Dendritic cell treated with granulocyte-macrophage colony-stimulating factor and Interleukin-4, amounts not matched to agents 40 ng/mL and 50 ng/mL, for 4 days (primary cell): Measurements from ENCODE around the gene ALKBH8.

ENCODE experiments used
- H3K27ac Mint-ChIP-seq: one replicate; pipeline ENCODE4 v1.8.0; 2022; ENCODE audit warnings: mild to moderate bottlenecking, mixed read lengths
- H3K27me3 Mint-ChIP-seq: one replicate; pipeline ENCODE4 v1.8.0; 2022; ENCODE audit warnings: mild to moderate bottlenecking, mixed read lengths
- H3K36me3 Mint-ChIP-seq: one replicate; pipeline ENCODE4 v1.8.0; 2022; ENCODE audit warnings: low read depth, mixed read lengths
- H3K4me1 Mint-ChIP-seq: one replicate; pipeline ENCODE4 v1.8.0; 2022; ENCODE audit warnings: low read depth, mixed read lengths
- H3K4me3 Mint-ChIP-seq: one replicate; pipeline ENCODE4 v1.8.0; 2022; ENCODE audit warnings: mild to moderate bottlenecking, moderate library complexity, mixed read lengths
- H3K9me3 Mint-ChIP-seq: one replicate; pipeline ENCODE4 v1.8.0; 2022; ENCODE audit warnings: mixed read lengths
- intact Hi-C: fragments of 100-400 bp; cut with micrococcal nuclease; formaldehyde crosslinking; loops from one replicate; pipeline ENCODE4 v1.15.0; 2022

ALKBH8 gene

GRCh38 chr11:107565219-107565937, at the start of gene ALKBH8:
ALKBH8 (minus strand) TSS chr11:107565735; CDS start chr11:107560893, 4,842 bp downstream.
- peaks cover 16% of the 10 kb centered on the region for H3K36me3 Mint-ChIP-seq
- H3K27ac Mint-ChIP-seq = peak within 1 kb of the TSS; percentile 97
- no peaks in the 10 kb centered on the region for H3K9me3 Mint-ChIP-seq
- H3K4me3 Mint-ChIP-seq = peak within 1 kb of the TSS; percentile 93
- H3K27me3 Mint-ChIP-seq = peaks cover 5% of the 10 kb centered on the region
- intact Hi-C loops = loop anchor here (2.0 kb wide), 1 partner anchor 109 kb away; the partner anchor contains the start of gene CWF19L2
- H3K4me1 Mint-ChIP-seq = peaks cover 35% of the 10 kb centered on the region

- Mint-ChIP-seq H3K4me3 (no peak overlapping the region), H3K4me1 (no peaks in the 10 kb centered on the region), H3K27ac (no peak overlapping the region), H3K36me3 (no peaks in the 10 kb centered on the region), H3K27me3 (peaks cover 4% of the 10 kb centered on the region), H3K9me3 (no peaks in the 10 kb centered on the region)
- intact Hi-C loops = no loop called here
Measured at GRCh38 chr11:107612445-107612844, 46.9 kb upstream of the ALKBH8 start.

- Mint-ChIP-seq H3K27me3 (peaks cover 6% of the 10 kb centered on the region), H3K4me3 (no peak overlapping the region), H3K4me1 (no peaks in the 10 kb centered on the region), H3K36me3 (no peaks in the 10 kb centered on the region), H3K27ac (no peak overlapping the region), H3K9me3 (no peaks in the 10 kb centered on the region)
- intact Hi-C loops = no loop called here
Measured at GRCh38 chr11:107609400-107610218, 44.1 kb upstream of the ALKBH8 start.

GRCh38 chr11:107608809-107609208, 43.3 kb upstream of the ALKBH8 start:
- H3K27ac Mint-ChIP-seq = no peak overlapping the region
- H3K9me3 Mint-ChIP-seq = no peaks in the 10 kb centered on the region
- no peaks in the 10 kb centered on the region for H3K36me3 Mint-ChIP-seq
- H3K4me1 Mint-ChIP-seq = no peaks in the 10 kb centered on the region
- H3K27me3 Mint-ChIP-seq = peaks cover 6% of the 10 kb centered on the region
- intact Hi-C loops = no loop called here
- no peak overlapping the region for H3K4me3 Mint-ChIP-seq

- Mint-ChIP-seq H3K4me1 (no peaks in the 10 kb centered on the region), H3K9me3 (no peaks in the 10 kb centered on the region), H3K4me3 (no peak overlapping the region), H3K27me3 (peaks cover 22% of the 10 kb centered on the region), H3K36me3 (no peaks in the 10 kb centered on the region), H3K27ac (no peak overlapping the region)
- intact Hi-C loops = no loop called here
Measured at GRCh38 chr11:107606141-107606540, 40.6 kb upstream of the ALKBH8 start.

- intact Hi-C loops = no loop called here
- Mint-ChIP-seq H3K27ac (no peak overlapping the region), H3K27me3 (peaks cover 21% of the 10 kb centered on the region), H3K4me1 (no peaks in the 10 kb centered on the region), H3K36me3 (no peaks in the 10 kb centered on the region), H3K9me3 (no peaks in the 10 kb centered on the region), H3K4me3 (no peak overlapping the region)
Measured at GRCh38 chr11:107605061-107606006, 39.8 kb upstream of the ALKBH8 start.

- Mint-ChIP-seq H3K36me3 (no peaks in the 10 kb centered on the region), H3K27me3 (peaks cover 33% of the 10 kb centered on the region), H3K27ac (no peak overlapping the region), H3K4me3 (no peak overlapping the region), H3K9me3 (no peaks in the 10 kb centered on the region), H3K4me1 (no peaks in the 10 kb centered on the region)
- intact Hi-C loops = no loop called here
Measured at GRCh38 chr11:107598225-107599139, 32.9 kb upstream of the ALKBH8 start.

GRCh38 chr11:107594736-107595135, 29.2 kb upstream of the ALKBH8 start:
- peaks cover 55% of the 10 kb centered on the region for H3K27me3 Mint-ChIP-seq
- intact Hi-C loops = no loop called here
- no peak overlapping the region for H3K27ac Mint-ChIP-seq

GRCh38 chr11:107593951-107594350, 28.4 kb upstream of the ALKBH8 start:
- Mint-ChIP-seq H3K9me3 (no peaks in the 10 kb centered on the region), H3K27me3 (peaks cover 63% of the 10 kb centered on the region), H3K27ac (no peak overlapping the region), H3K4me3 (no peak overlapping the region), H3K36me3 (no peaks in the 10 kb centered on the region), H3K4me1 (peaks cover 22% of the 10 kb centered on the region)
- intact Hi-C loops = no loop called here

More at GRCh38 chr11:107594736-107595135, 29.2 kb upstream of the ALKBH8 start:
- Mint-ChIP-seq H3K4me3 (no peak overlapping the region), H3K36me3 (no peaks in the 10 kb centered on the region), H3K4me1 (peaks cover 22% of the 10 kb centered on the region), H3K9me3 (no peaks in the 10 kb centered on the region)

- Mint-ChIP-seq H3K27ac (no peak overlapping the region), H3K4me1 (peaks cover 22% of the 10 kb centered on the region), H3K36me3 (no peaks in the 10 kb centered on the region), H3K9me3 (no peaks in the 10 kb centered on the region), H3K27me3 (peaks cover 73% of the 10 kb centered on the region), H3K4me3 (no peak overlapping the region)
- intact Hi-C loops = no loop called here
Measured at GRCh38 chr11:107592813-107593212, 27.3 kb upstream of the ALKBH8 start.

- no peaks in the 10 kb centered on the region for H3K36me3 Mint-ChIP-seq
- H3K4me3 Mint-ChIP-seq = no peak overlapping the region
- peaks cover 76% of the 10 kb centered on the region for H3K27me3 Mint-ChIP-seq
- no peak overlapping the region for H3K27ac Mint-ChIP-seq
- peaks cover 22% of the 10 kb centered on the region for H3K4me1 Mint-ChIP-seq
- intact Hi-C loops = no loop called here
- H3K9me3 Mint-ChIP-seq = no peaks in the 10 kb centered on the region
Measured at GRCh38 chr11:107592231-107592590, 26.7 kb upstream of the ALKBH8 start.

GRCh38 chr11:107591378-107592230, 26.1 kb upstream of the ALKBH8 start:
- Mint-ChIP-seq H3K27me3 (peaks cover 74% of the 10 kb centered on the region), H3K9me3 (no peaks in the 10 kb centered on the region), H3K4me3 (peak overlapping the region; percentile 73), H3K27ac (no peak overlapping the region), H3K4me1 (peaks cover 22% of the 10 kb centered on the region), H3K36me3 (no peaks in the 10 kb centered on the region)
- intact Hi-C loops = no loop called here
